Measurements from ENCODE around the gene CLDN15. TPM values are rescaled to one million over a fixed set of nuclear protein-coding genes. Genes with fewer than 3 reads are reported as not detected.
"Not testable (repeated sequence)": the region's sequence is repeated elsewhere in the genome, so short reads cannot be mapped to it uniquely, and the experiment has no call there.

CLDN15 gene
- polyA plus RNA-seq, 4 donors, result 9.7 to 11.9 (median 10.9) TPM

- DNase-seq (ENCODE audit: low read depth in 4 of 4, low spot score in 3 of 4), result no peak
These were observed 12.0 kb downstream of the CLDN15 start for GRCh38 chr7:101225650-101226049.

- no peak for DNase-seq (ENCODE audit: low read depth in 4 of 4, low spot score in 3 of 4)
These were observed 14.1 kb downstream of the CLDN15 start for GRCh38 chr7:101223528-101223927.

- DNase-seq (ENCODE audit: low read depth in 4 of 4, low spot score in 3 of 4), result no peak
These were observed 15.2 kb downstream of the CLDN15 start for GRCh38 chr7:101222275-101222830.

GRCh38 chr7:101220295-101220694 is 17.3 kb downstream of the CLDN15 start:
- DNase-seq (ENCODE audit: low read depth in 4 of 4, low spot score in 3 of 4), result no peak

GRCh38 chr7:101218236-101219125 is 19.1 kb downstream of the CLDN15 start:
- DNase-seq (ENCODE audit: low read depth in 4 of 4, low spot score in 3 of 4), result no peak

- DNase-seq (ENCODE audit: low read depth in 4 of 4, low spot score in 3 of 4), result peak; percentile 96 to 99 (median 98)
These were observed 20.0 kb downstream of the CLDN15 start, which contains the start of the genes PLOD3 and ZNHIT1 for GRCh38 chr7:101217388-101218235. Gene PLOD3, minus strand, starts transcription at chr7:101217581. Its CDS starts 307 bp downstream, at chr7:101217274. Gene ZNHIT1, plus strand, starts transcription at chr7:101218165. Its CDS starts 31 bp downstream, at chr7:101218196.

- no peak for DNase-seq (ENCODE audit: low read depth in 4 of 4, low spot score in 3 of 4)
These were observed 20.7 kb downstream of the CLDN15 start for GRCh38 chr7:101216860-101217387.

- DNase-seq (ENCODE audit: low read depth in 4 of 4, low spot score in 3 of 4), result no peak
These were observed 21.4 kb downstream of the CLDN15 start for GRCh38 chr7:101216001-101216859.

- no peak for DNase-seq (ENCODE audit: low read depth in 4 of 4, low spot score in 3 of 4)
These were observed 25.6 kb downstream of the CLDN15 start for GRCh38 chr7:101212014-101212413.

- DNase-seq (ENCODE audit: low read depth in 4 of 4, low spot score in 3 of 4), result no peak
These were observed 26.1 kb downstream of the CLDN15 start for GRCh38 chr7:101211501-101211900.

- no peak for DNase-seq (ENCODE audit: low read depth in 4 of 4, low spot score in 3 of 4)
These were observed 27.5 kb downstream of the CLDN15 start for GRCh38 chr7:101210143-101210542.

GRCh38 chr7:101208794-101209193 is 28.8 kb downstream of the CLDN15 start:
- DNase-seq (ENCODE audit: low read depth in 4 of 4, low spot score in 3 of 4), result no peak

GRCh38 chr7:101207459-101207858 is 30.1 kb downstream of the CLDN15 start:
- no peak for DNase-seq (ENCODE audit: low read depth in 4 of 4, low spot score in 3 of 4)

- no peak for DNase-seq (ENCODE audit: low read depth in 4 of 4, low spot score in 3 of 4)
These were observed 30.9 kb downstream of the CLDN15 start for GRCh38 chr7:101206665-101207042.

- no peak for DNase-seq (ENCODE audit: low read depth in 4 of 4, low spot score in 3 of 4)
These were observed 31.5 kb downstream of the CLDN15 start for GRCh38 chr7:101205901-101206664.

GRCh38 chr7:101203740-101204738 is 33.6 kb downstream of the CLDN15 start:
- DNase-seq (ENCODE audit: low read depth in 4 of 4, low spot score in 3 of 4), result not testable (repeated sequence)

GRCh38 chr7:101202603-101202918 is 35.0 kb downstream of the CLDN15 start:
- no peak for DNase-seq (ENCODE audit: low read depth in 4 of 4, low spot score in 3 of 4)
